GM19025 (cell line): ENCODE measurements around the gene DENND1A.

Experiments
- ATAC-seq: cut with Tn5 transposase; IDR thresholded peaks from one replicate; pipeline ENCODE4 v1.9.1; 2021; ENCODE audit warnings: mild to moderate bottlenecking, low read depth, moderate library complexity; ENCODE audit not compliant: unreplicated experiment

Gene DENND1A

GRCh38 chr9:123551734-123552133 is 378.2 kb downstream of the DENND1A start:
- ATAC-seq = no peak

GRCh38 chr9:123550797-123551196 is 379.1 kb downstream of the DENND1A start:
- ATAC-seq = no peak

DNA sequence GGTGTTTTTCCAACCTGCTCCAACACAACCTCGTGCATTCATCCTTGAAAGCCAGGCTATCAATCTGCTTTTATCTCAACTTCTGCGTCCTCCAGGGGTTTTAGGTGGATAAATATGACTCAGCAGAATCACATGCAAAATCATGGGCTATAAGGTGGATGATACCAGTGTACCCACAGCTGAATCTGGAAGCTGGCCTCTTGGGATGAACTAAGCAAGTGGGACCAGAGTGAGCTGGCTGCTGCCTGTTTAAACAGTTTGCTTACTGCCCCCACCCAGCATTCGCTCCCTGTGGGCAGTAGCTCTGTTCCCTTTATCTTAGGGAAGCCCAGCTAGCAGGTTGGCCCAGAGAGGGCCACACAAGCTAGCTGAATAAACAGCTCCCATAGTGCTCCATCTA is 379.9 kb downstream of the DENND1A start:
- no peak for ATAC-seq

DNA sequence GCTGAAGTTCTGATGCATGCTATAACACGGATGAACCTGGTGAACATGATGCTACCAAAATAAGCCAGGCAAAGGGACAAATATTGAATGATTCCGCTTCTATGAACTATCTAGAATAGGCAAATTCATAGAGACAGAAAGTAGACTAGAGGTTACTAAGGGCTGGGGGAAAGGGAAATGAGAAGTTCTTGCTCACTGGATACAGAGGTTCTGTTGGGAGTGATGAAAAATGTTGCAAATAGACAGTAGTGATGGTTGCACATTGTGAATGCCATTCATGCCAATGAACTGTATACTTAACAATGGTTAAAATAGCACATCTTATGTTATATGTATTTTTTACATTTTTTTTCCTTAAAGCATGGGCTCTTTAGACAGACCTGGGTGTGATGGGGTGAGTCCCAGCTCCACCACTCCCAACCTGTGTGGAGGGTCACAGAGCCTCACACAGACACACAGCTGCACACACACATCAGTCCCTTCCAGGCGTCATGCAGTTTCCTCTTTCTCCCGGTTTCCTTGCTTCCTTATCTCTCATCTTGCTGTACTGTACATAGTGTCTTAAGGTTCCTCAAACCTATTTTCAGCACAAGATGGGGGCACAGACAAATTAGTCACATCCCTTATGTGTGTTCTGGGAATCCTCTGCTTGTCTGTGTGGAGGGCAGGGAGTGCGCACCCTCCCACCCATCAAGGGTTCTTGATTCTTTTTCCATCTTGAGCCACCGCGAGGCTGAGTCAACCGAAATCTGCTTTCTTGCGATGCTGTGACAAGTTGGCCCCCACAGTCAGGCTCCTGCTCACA is 381.0 kb downstream of the DENND1A start:
- ATAC-seq = no peak

- no peak for ATAC-seq
Observed at GRCh38 chr9:123544007-123544827, 385.7 kb downstream of the DENND1A start.

DNA sequence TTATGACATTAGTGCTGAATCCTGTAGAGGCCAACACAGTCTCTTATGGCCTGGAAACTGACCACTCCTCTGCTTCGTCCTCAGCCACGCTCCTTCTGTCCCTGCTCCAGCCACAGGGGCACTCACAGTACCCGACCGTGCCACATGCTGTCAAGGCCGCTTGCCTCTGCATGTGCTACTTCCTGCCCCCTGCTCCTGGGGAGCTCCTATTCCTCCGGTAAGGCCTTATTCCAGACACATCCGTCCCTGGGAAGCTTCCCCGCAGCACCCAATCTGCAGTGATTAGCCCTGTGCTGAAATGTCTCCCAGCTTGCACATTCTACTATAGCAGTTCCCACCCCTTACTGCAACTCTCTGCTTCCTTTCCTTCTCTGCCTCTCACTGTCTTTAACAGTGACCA is 386.4 kb downstream of the DENND1A start:
- no peak for ATAC-seq

DNA sequence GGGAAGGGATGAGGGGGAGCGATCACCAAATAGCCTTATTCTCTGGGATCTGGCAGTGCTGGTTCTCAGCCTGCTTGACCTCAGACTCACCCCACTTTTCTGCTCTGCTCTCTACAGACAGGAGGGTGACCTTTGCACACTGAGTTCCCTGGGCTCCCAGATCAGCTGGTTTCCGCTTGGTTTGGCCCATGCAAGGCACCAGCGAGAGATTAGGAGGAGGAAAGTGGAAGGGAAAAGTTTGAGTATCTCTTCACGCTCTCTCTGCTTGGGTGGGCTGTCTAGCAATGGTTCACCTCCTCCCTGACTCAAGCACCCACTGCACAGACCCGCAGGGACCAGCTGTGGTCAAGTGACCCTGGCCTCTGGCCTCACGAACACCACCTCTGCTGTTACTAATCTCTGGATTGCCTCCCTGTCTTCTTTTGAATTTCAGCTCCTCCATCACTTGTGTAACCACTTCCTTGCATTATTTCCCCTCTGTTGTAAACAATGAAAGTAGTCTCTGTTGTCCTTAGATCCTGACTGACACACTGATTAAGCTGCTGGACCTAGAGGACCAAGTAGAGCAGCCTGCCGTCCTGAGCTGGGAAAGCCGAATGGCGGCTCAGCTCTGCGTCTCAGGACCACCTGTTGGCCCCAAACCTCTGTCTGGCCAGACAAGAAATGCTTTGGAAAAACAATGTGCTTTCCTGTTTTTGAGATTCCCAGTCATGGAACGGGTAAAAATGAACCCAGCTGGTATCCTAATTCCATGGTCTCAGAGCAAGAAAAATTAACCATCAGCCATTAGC is 387.3 kb downstream of the DENND1A start:
- no peak for ATAC-seq

GRCh38 chr9:123541411-123541810 is 388.5 kb downstream of the DENND1A start:
- no peak for ATAC-seq

DNA sequence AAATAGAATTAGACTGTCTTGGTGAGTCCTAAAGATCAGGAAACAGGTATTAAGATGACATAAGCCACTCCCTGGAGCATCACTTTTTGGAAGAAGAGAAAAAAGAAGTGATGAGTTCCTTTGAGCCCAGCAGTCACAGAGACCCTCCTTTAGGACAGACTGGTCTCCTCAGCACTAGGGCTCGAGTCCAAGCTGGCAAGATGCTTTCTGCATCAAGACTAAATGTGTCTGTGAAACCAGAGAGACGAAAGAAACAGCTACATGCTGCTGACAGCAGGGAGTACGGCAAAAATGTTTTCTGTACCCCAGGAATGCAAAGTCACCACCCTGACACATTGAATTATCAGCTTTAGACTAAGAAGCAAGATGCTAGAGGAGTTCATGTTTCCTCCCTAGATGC is 389.5 kb downstream of the DENND1A start:
- ATAC-seq = no peak

DNA sequence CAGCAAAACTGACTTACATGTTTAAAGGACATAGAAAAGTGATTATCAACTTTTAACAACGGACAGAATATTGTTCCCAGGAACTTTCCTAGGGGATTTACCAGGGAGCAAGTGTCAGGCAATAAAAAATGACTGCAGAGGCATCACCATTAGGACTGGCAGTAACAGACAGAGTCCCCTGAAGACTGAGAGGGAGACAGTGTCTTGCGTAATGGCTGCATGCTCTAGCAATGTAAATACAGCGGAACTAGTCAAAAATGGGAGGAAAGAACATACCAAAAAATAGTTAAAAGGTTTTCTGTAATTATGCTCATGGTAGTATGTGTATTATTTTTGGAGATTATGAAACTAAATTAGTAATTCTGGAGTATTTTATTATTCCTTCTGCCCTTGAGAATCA is 392.1 kb downstream of the DENND1A start:
- ATAC-seq = no peak

DNA sequence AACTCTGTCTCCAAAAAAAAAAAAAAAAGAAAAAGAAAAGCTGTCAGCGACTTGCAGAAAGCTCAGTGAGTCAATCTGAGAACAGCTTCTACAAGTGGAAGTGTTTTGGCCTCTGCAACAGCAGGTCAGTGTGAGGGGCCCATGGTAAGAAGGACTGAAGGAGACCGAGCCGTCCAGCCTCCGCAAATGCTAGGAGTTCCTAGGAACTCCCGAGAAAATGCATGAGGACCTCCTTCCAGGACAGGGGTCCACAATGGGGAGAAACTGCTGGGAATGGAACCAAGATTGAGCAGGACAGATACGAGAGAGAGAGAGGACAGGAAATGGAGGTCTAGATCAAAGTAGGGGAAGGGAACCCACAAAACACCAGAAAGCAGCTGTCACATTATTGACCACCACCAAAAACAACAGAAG is 393.5 kb downstream of the DENND1A start:
- ATAC-seq = no peak

DNA sequence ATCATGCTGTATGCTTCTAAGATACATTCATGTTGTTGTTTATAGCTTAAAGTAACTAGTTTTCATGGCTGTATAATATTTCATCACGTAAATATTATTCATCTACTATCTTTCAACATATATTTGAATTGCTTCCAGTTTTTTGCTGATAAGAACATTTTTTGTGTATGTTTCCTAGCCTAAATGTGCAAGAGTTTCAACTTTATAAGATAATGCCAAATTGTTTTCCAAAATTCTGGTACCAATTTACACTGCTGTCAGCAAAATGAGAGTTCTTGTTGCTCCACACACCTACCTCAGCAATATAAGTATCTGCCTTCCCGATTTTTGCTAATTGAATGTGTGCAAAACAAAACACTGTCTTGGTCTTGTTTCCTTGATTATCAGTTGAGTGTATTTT is 395.6 kb downstream of the DENND1A start:
- ATAC-seq = no peak

DNA sequence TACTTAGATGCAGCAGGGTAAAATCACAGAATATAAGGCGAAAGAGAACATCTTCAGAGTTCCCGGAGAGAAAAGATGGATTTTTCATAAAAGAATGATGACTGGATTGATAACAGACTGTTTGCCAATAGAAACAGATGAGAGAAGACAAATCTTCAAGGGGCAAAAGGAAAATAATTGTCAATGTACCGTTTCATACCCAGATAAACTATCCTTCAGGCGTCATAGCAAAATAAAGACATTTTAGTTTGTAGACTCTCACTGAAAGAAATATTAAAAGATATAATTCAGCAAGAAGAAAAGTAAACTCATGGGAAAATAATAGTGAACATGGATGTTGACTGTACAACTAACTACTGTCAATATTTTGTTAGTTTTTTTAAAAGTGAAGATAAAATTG is 399.7 kb downstream of the DENND1A start:
- no peak for ATAC-seq

DNA sequence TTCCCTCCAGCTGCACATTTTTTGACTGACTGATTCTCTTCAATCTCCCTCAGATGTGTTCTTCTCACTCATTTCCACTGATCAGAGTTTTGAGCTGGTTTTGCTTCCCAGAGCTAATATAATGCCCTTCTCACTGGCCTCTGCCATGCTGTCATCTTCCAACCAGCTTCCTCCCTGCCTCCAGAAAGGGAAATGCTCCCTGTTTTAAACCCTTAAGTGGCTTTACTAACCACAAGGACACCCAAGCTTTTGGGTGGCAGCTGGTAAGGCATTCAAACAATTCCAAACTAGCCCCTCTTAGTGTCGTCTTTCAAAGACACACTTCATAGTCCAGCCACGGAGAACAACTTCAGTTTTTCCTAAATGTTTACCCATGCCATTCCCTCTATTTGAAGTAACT is 401.4 kb downstream of the DENND1A start:
- ATAC-seq = no peak

DNA sequence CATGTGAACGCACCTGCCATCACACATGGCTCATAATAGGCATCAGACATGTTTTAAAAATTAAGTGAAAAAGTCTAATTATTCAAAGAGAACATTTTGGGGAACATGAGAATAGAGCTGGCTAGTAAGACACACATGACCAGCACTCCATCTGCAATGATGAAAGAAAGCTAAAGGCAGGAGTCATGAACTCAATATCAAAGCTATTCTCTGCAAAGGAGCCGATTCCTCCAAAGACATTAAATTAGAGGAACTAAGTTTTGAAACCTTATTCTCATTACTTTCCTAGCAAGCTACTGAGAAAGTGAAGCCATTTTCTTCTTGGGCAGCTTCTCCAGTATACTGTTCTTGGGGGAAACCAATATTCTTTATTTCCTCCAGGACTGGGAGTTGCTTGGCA is 401.9 kb downstream of the DENND1A start:
- ATAC-seq = no peak

GRCh38 chr9:123525957-123526356 is 404.0 kb downstream of the DENND1A start:
- no peak for ATAC-seq

- ATAC-seq = no peak
Observed at GRCh38 chr9:123525424-123525823, 404.5 kb downstream of the DENND1A start.

GRCh38 chr9:123524866-123525265 is 405.1 kb downstream of the DENND1A start:
- no peak for ATAC-seq

- no peak for ATAC-seq
Observed at GRCh38 chr9:123523845-123524244, 406.1 kb downstream of the DENND1A start.

- ATAC-seq = no peak
Observed at GRCh38 chr9:123523001-123523400, 406.9 kb downstream of the DENND1A start.

DNA sequence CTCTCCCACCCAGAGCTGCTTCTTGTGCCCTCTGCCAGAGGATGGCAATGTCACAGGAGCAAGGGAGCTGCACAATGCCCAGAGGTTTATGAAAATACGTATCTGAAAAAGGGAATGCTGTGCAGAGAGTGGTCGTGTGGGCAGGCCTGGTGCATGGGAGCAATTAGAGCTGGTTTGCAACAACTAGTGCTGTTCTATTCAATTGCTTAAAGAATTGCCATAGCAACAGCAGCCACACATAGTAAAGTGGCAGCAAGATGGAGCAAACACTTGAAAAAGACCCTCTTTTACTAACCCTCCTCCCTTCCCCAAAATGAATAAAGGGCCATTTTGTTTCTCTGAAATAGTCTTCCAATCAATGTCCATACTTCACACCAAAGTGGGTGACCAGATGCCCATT is 407.7 kb downstream of the DENND1A start:
- ATAC-seq = no peak
